Tongue (tissue), 2 donors: Measurements from ENCODE around the gene GLA. TPM values are rescaled to one million over a fixed set of nuclear protein-coding genes. Genes with fewer than 3 reads are reported as not detected.

Source experiments
- DNase-seq: peaks from one replicate; pipeline ENCODE4 v3.0.0-alpha.2; 2015
- total RNA-seq: library from RNA; depleted of rRNA; stranded (reverse); fragments of >200 nt; gene quantifications from one replicate; pipeline ENCODE4 v1.2.3, GENCODE V29; 2014

The GLA gene
- total RNA-seq, 1 donor from 2014 or later: 18.9 TPM

GRCh38 chrX:101395789-101396188, 11.9 kb downstream of the GLA start:
- DNase-seq: no peak

GRCh38 chrX:101394372-101394771, 13.4 kb downstream of the GLA start:
- DNase-seq: no peak

- no peak for DNase-seq
These were observed 14.0 kb downstream of the GLA start for GRCh38 chrX:101393530-101394305.

GRCh38 chrX:101391831-101392230, 15.9 kb downstream of the GLA start:
- no peak for DNase-seq

GRCh38 chrX:101390664-101391525, 16.8 kb downstream of the GLA start, which contains the start of gene RPL36A:
Gene RPL36A (plus strand): TSS chrX:101391011. CDS start chrX:101391044, 33 bp downstream.
- DNase-seq: peak; percentile 95

GRCh38 chrX:101388604-101389003, 19.1 kb downstream of the GLA start:
- no peak for DNase-seq

- DNase-seq: no peak
These were observed 21.2 kb downstream of the GLA start for GRCh38 chrX:101386542-101386885.

GRCh38 chrX:101385795-101386541, 21.8 kb downstream of the GLA start, which contains the start of gene BTK:
Gene BTK (minus strand): TSS chrX:101386191. CDS start chrX:101375284, 10,907 bp downstream.
- DNase-seq: no peak

GRCh38 chrX:101385026-101385684, 22.6 kb downstream of the GLA start:
- DNase-seq: no peak

- no peak for DNase-seq
These were observed 24.0 kb downstream of the GLA start for GRCh38 chrX:101383679-101384205.

- DNase-seq: no peak
These were observed 30.2 kb downstream of the GLA start for GRCh38 chrX:101377547-101377946.

GRCh38 chrX:101370888-101371504, 36.7 kb downstream of the GLA start:
- no peak for DNase-seq

GRCh38 chrX:101369687-101370086, 38.0 kb downstream of the GLA start:
- DNase-seq: no peak

GRCh38 chrX:101368800-101369199, 38.9 kb downstream of the GLA start:
- no peak for DNase-seq

GRCh38 chrX:101365301-101365795, 42.4 kb downstream of the GLA start:
- no peak for DNase-seq

GRCh38 chrX:101362757-101363156, 45.0 kb downstream of the GLA start:
- no peak for DNase-seq

- no peak for DNase-seq
These were observed 45.6 kb downstream of the GLA start for GRCh38 chrX:101362116-101362515.

- no peak for DNase-seq
These were observed 47.3 kb downstream of the GLA start for GRCh38 chrX:101360390-101360789.

- DNase-seq: no peak
These were observed 47.8 kb downstream of the GLA start for GRCh38 chrX:101359966-101360365.

GRCh38 chrX:101357166-101357795, 50.4 kb downstream of the GLA start:
- DNase-seq: no peak

GRCh38 chrX:101349193-101349562, 58.5 kb downstream of the GLA start:
- no peak for DNase-seq
